ENCODE results near the gene TBC1D1. TPM values are rescaled to one million over a fixed set of nuclear protein-coding genes. Genes with fewer than 3 reads are reported as not detected.

TBC1D1 gene
- total and polyA plus RNA-seq, 2 of the 8 experiments (the other 6 are each of a cell fraction or from before 2014, with no cell fraction given) = 96.9 to 162 TPM

- TF ChIP-seq E2F6 (IDR thresholded peaks at IDR 0.05) = no peak
- TF ChIP-seq TEAD4 (IDR thresholded peaks at IDR 0.05; ENCODE audit: low read depth, low read length) = no peak
- no peak for TF ChIP-seq NANOG (IDR thresholded peaks at IDR 0.05; ENCODE audit: insufficient read depth, low read depth, low read length, poor library complexity, severe bottlenecking)
These were observed 154.6 kb downstream of the TBC1D1 start (continued) for GRCh38 chr4:38045289-38045988.
